SU-DHL-6 (cell line): ENCODE measurements around the gene IDI2.

Source experiments
- EZH2phosphoT487 ChIP-seq: fragments of 200-600 bp; sonication (generic), shearing (Covaris generic); conservative IDR thresholded peaks from 2 replicates; pipeline ENCODE4 v1.6.1; 2018; ENCODE audit warnings: mild to moderate bottlenecking, antibody characterized with exemption, low read length, moderate library complexity, mixed read lengths
- TF ChIP-seq, protein P1 (sequence below): fragments of 200-600 bp; sonication (generic); IDR thresholded peaks from one replicate; pipeline ENCODE4 v1.5.1; 2017; ENCODE audit warnings: antibody characterized with exemption, mild to moderate bottlenecking, low read length, moderate library complexity; ENCODE audit not compliant: insufficient read depth, poor library complexity, severe bottlenecking

DNA sequence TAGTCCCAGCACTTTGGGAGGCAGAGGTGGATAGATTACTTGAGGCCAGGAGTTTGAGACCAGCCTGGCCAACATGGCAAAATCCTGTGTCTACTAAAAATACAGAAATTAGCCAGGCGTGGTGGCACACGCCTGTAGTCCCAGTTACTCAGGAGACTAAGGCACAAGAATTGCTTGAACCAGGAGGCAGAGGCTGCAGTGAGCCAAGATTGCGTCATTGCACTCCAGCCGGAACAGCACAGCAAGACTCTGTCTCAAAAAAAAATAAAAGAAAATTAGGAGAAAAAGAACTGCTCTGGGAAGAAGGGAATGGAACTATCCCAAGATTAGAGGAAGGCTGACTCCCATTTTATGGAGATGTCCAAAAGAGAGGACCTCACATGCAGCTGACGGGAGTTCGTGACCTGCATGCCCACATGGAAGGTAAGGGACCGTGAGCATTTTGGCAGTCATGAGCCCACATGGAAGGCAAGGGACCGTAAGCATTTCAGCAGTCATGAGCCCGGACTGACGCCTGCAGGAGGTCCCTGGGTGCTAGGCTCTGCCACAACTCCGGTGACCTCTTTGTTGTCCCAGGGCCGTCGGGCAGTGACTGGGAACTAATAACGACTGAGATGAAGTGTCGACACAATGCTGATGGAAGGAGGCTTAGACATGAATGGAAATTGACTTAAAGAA lies 56.0 kb downstream of the IDI2 start:
- TF ChIP-seq, protein P1, sequence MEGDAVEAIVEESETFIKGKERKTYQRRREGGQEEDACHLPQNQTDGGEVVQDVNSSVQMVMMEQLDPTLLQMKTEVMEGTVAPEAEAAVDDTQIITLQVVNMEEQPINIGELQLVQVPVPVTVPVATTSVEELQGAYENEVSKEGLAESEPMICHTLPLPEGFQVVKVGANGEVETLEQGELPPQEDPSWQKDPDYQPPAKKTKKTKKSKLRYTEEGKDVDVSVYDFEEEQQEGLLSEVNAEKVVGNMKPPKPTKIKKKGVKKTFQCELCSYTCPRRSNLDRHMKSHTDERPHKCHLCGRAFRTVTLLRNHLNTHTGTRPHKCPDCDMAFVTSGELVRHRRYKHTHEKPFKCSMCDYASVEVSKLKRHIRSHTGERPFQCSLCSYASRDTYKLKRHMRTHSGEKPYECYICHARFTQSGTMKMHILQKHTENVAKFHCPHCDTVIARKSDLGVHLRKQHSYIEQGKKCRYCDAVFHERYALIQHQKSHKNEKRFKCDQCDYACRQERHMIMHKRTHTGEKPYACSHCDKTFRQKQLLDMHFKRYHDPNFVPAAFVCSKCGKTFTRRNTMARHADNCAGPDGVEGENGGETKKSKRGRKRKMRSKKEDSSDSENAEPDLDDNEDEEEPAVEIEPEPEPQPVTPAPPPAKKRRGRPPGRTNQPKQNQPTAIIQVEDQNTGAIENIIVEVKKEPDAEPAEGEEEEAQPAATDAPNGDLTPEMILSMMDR, result no peak
- TF ChIP-seq EZH2phosphoT487, result no peak
